Panc1 (cell line): ENCODE measurements around the gene UBE2G1. TPM values are rescaled to one million over a fixed set of nuclear protein-coding genes. Genes with fewer than 3 reads are reported as not detected.

Experiments
- ATAC-seq: fragments of 200-7000 bp; cut with Tn5 transposase; 2 replicates; pipeline ENCODE4 v1.9.1; 2020; ENCODE audit warnings: mild to moderate bottlenecking, moderate library complexity
- BruUV-seq: library from RNA; stranded (reverse); fragments of 400-500 nt; replicated peaks from 2 replicates; lab custom pipeline; 2021; lab: Mats Ljungman, UMichigan
- CTCF ChIA-PET: fragments of 300-600 bp; sonication (Branson Sonifier 250); formaldehyde crosslinking; loops from one replicate; lab custom pipeline; 2022; ENCODE audit warnings: antibody characterized with exemption; lab: Charles Lee
- POLR2A ChIA-PET: fragments of 300-600 bp; sonication (Branson Sonifier 250); formaldehyde crosslinking; loops from one replicate; lab custom pipeline; 2022; ENCODE audit warnings: antibody characterized with exemption; lab: Charles Lee
- DNase-seq: peaks from one replicate; pipeline ENCODE4 v3.0.0-alpha.2; 2010; ENCODE audit warnings: low read depth, low spot score
- H3K27ac ChIP-seq: 2 replicates; pipeline ENCODE4 v1.5.1; 2011; ENCODE audit warnings: mild to moderate bottlenecking, low read length, inconsistent platforms
- H3K27me3 ChIP-seq: fragments of 200-500 bp; sonication (Bioruptor generic); 2 replicates; pipeline ENCODE4 v1.6.0; 2014; ENCODE audit warnings: low read length, inconsistent platforms; ENCODE audit not compliant: control insufficient read depth, insufficient read depth
- H3K36me3 ChIP-seq: fragments of 200-500 bp; sonication (Bioruptor generic); 2 replicates; pipeline ENCODE4 v1.5.1; 2014; ENCODE audit warnings: inconsistent platforms, mild to moderate bottlenecking, low read length, moderate library complexity; ENCODE audit not compliant: control insufficient read depth, insufficient read depth
- H3K4me1 ChIP-seq: 2 replicates; pipeline ENCODE4 v1.5.1; 2011; ENCODE audit warnings: inconsistent platforms, mild to moderate bottlenecking, low read length, moderate library complexity; ENCODE audit not compliant: control insufficient read depth, insufficient read depth
- H3K4me3 ChIP-seq, 2 experiments: 2 replicates each; pipeline ENCODE4 v1.5.1; 2011 to 2012; ENCODE audit warnings: low read depth in 2 of 2, low read length in 2 of 2, mild to moderate bottlenecking in 2 of 2, inconsistent platforms in 1 of 2, moderate library complexity in 1 of 2
- H3K9me3 ChIP-seq: fragments of 200-500 bp; sonication (Bioruptor generic); 2 replicates; pipeline ENCODE4 v1.5.1; 2014; ENCODE audit warnings: low read depth, mild to moderate bottlenecking, inconsistent platforms, low read length, moderate library complexity; ENCODE audit not compliant: control insufficient read depth, insufficient read depth
- POLR2AphosphoS5 ChIP-seq: IDR thresholded peaks from 2 replicates; pipeline ENCODE4 v1.6.1; 2012; ENCODE audit warnings: mild to moderate bottlenecking, low read depth, low read length, moderate library complexity
- SIN3A ChIP-seq: IDR thresholded peaks from 2 replicates; pipeline ENCODE4 v1.6.1; 2012; ENCODE audit warnings: low read depth, mild to moderate bottlenecking, low read length, moderate library complexity, borderline replicate concordance; ENCODE audit not compliant: insufficient read depth
- TCF7L2 ChIP-seq: IDR thresholded peaks from 2 replicates; pipeline ENCODE4 v1.6.1; 2011; ENCODE audit warnings: mild to moderate bottlenecking, low read depth, low read length, inconsistent platforms
- in situ Hi-C: cut with HindIII; loops from 2 replicates; pipeline ENCODE4 v1.10.0; 2016; ENCODE audit warnings: low sequenced_read_pairs, low pct_unique_long_range_greater_than_20kb
- intact Hi-C: fragments of 100-400 bp; cut with micrococcal nuclease; formaldehyde crosslinking; loops from one replicate; pipeline ENCODE4 v1.10.0; 2022; ENCODE audit not compliant: unreplicated experiment
- total RNA-seq: library from RNA; stranded (reverse); gene quantifications from one replicate; pipeline ENCODE4 v1.2.1, GENCODE V29; 2021; ENCODE audit not compliant: unreplicated experiment
- TF ChIP-seq, protein P1 (sequence below): fragments of 450-650 bp; IDR thresholded peaks from 2 replicates; pipeline ENCODE4 v1.5.1; 2017; ENCODE audit warnings: mild to moderate bottlenecking
- TF ChIP-seq, protein P2 (sequence below), 2 experiments: IDR thresholded peaks; 2 replicates each; pipeline ENCODE4 v1.6.1; 2011 to 2012; ENCODE audit warnings: low read depth in 2 of 2, control low read depth in 1 of 2, low read length in 1 of 2, mild to moderate bottlenecking in 1 of 2, moderate library complexity in 1 of 2; ENCODE audit not compliant: insufficient read depth in 1 of 2

Gene UBE2G1
- total RNA-seq, 1 experiment from 2014 or later, result 119 TPM

DNA sequence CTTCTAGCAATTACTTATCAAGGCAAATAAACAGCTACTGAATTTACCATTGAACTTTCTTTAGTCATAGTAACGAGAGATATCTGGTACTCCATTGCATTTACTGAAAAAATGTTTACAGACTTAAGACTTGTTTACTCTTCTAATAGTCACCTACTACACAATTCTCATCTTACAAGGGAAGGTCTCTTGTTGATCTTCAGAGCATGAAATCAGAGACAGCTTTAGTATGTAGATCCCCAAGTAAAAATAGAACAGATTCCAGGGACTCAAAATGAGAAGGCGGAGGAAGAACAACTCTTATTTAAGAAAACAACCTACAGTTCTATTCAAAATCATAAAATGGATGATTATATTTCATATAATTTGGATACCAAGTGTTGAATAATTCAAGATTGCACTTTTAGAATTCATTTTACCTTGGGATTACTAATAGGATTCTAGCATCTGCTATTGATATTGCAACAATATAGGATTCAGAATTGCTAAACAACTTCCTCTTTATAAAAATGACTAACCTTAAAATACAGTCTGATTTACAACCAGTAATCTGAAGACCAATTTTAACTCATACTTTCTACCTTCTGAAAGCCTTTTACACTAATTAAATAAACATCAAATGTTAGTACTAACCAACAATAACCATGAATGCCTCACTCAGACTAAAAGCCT is 20.8 kb downstream of the UBE2G1 start:
- TF ChIP-seq, protein P1, sequence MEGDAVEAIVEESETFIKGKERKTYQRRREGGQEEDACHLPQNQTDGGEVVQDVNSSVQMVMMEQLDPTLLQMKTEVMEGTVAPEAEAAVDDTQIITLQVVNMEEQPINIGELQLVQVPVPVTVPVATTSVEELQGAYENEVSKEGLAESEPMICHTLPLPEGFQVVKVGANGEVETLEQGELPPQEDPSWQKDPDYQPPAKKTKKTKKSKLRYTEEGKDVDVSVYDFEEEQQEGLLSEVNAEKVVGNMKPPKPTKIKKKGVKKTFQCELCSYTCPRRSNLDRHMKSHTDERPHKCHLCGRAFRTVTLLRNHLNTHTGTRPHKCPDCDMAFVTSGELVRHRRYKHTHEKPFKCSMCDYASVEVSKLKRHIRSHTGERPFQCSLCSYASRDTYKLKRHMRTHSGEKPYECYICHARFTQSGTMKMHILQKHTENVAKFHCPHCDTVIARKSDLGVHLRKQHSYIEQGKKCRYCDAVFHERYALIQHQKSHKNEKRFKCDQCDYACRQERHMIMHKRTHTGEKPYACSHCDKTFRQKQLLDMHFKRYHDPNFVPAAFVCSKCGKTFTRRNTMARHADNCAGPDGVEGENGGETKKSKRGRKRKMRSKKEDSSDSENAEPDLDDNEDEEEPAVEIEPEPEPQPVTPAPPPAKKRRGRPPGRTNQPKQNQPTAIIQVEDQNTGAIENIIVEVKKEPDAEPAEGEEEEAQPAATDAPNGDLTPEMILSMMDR, result no peak
- no peak for TF ChIP-seq TCF7L2
- TF ChIP-seq, protein P2, sequence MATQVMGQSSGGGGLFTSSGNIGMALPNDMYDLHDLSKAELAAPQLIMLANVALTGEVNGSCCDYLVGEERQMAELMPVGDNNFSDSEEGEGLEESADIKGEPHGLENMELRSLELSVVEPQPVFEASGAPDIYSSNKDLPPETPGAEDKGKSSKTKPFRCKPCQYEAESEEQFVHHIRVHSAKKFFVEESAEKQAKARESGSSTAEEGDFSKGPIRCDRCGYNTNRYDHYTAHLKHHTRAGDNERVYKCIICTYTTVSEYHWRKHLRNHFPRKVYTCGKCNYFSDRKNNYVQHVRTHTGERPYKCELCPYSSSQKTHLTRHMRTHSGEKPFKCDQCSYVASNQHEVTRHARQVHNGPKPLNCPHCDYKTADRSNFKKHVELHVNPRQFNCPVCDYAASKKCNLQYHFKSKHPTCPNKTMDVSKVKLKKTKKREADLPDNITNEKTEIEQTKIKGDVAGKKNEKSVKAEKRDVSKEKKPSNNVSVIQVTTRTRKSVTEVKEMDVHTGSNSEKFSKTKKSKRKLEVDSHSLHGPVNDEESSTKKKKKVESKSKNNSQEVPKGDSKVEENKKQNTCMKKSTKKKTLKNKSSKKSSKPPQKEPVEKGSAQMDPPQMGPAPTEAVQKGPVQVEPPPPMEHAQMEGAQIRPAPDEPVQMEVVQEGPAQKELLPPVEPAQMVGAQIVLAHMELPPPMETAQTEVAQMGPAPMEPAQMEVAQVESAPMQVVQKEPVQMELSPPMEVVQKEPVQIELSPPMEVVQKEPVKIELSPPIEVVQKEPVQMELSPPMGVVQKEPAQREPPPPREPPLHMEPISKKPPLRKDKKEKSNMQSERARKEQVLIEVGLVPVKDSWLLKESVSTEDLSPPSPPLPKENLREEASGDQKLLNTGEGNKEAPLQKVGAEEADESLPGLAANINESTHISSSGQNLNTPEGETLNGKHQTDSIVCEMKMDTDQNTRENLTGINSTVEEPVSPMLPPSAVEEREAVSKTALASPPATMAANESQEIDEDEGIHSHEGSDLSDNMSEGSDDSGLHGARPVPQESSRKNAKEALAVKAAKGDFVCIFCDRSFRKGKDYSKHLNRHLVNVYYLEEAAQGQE (IDR thresholded peaks at IDR 0.05; ENCODE audit: insufficient read depth in 1 of 2, low read depth in 2 of 2, low read length in 1 of 2), result no peak
- no peak for TF ChIP-seq POLR2AphosphoS5
- no peak for TF ChIP-seq SIN3A
- DNase-seq (no peak), ATAC-seq (no peak)
- in situ Hi-C loops (no loop called here), intact Hi-C loops (no loop called here)
- Histone ChIP-seq H3K36me3 (no peaks in the 10 kb centered on the region), H3K4me1 (peaks cover 6% of the 10 kb centered on the region), H3K27ac (no peak overlapping the region), H3K9me3 (no peaks in the 10 kb centered on the region), H3K27me3 (no peaks in the 10 kb centered on the region), H3K4me3 (no peak overlapping the region)
- POLR2A ChIA-PET, result no interaction called here
- TSS peak; percentile 20 for BruUV-seq
- CTCF ChIA-PET, result no interaction called here

DNA sequence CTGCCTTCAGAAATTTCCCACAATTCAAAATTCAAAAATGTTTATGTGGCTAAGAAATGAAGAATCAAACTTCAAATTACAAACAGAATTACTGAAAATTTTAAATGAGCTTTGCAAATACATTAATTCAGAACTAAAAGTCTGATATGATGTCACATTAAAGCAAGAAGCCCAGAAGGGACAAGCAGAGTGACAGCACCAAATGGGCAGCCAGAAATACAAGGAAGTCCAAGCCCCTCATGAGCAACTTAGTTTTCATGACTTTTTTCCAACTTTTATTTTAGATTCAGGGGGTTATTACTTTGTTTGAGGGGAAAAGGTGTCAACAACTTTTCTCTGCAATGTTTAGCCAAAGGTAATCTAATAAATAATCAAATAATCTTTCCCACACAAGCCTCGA is 21.5 kb downstream of the UBE2G1 start:
- no TSS peak for BruUV-seq

More for the DNA sequence above, 21.5 kb downstream of the UBE2G1 start:
- no peak for DNase-seq
- H3K27me3 ChIP-seq, result no peaks in the 10 kb centered on the region
- no peak for ATAC-seq
- no peak overlapping the region for H3K27ac ChIP-seq
- no peak overlapping the region for H3K4me3 ChIP-seq
- H3K36me3 ChIP-seq, result no peaks in the 10 kb centered on the region
- H3K4me1 ChIP-seq, result peaks cover 6% of the 10 kb centered on the region
- CTCF ChIA-PET, result no interaction called here
- in situ Hi-C loops (no loop called here), intact Hi-C loops (no loop called here)
- TF ChIP-seq, protein P2 (IDR thresholded peaks at IDR 0.05; ENCODE audit: insufficient read depth in 1 of 2, low read depth in 2 of 2, low read length in 1 of 2), result no peak
- TF ChIP-seq, protein P1, result no peak
- H3K9me3 ChIP-seq, result no peaks in the 10 kb centered on the region
- POLR2A ChIA-PET, result interaction anchor here (0.6 kb wide), 1 partner anchor 10 kb away, joined by 3 read pairs; no protein-coding TSS in a partner anchor
